ENCODE data around the gene TMEM151B. TPM values are rescaled to one million over a fixed set of nuclear protein-coding genes. Genes with fewer than 3 reads are reported as not detected.

Gene TMEM151B
- total RNA-seq, 4 donors from 2014 or later = 0.39 to 0.98 (median 0.46) TPM

GRCh38 chr6:44352259-44352658, 82.0 kb downstream of the TMEM151B start:
- no peak overlapping the region for H3K27ac ChIP-seq (replicated peaks in 1 of 4)
- H3K4me3 ChIP-seq = no peak overlapping the region
- no peaks in the 10 kb centered on the region for H3K36me3 ChIP-seq
- DNase-seq (ENCODE audit: extremely low spot score) = no peak
- H3K9me3 ChIP-seq = peaks cover 0 to 7% (median 0%) of the 10 kb centered on the region in 4 donors
- intact Hi-C loops (cut with DNase I) = no loop called here
- H3K27me3 ChIP-seq = no peaks in the 10 kb centered on the region
- TF ChIP-seq EP300 (IDR thresholded peaks at IDR 0.05) = no peak
- TF ChIP-seq CTCF (IDR thresholded peaks at IDR 0.05) = no peak
- no peak for TF ChIP-seq POLR2AphosphoS5 (IDR thresholded peaks at IDR 0.05)
- no peak for TF ChIP-seq POLR2A (IDR thresholded peaks at IDR 0.05; ENCODE audit: low read depth)
- WGBS = 89% methylated on average over 4 of the region's 4 CpGs
- H3K4me1 ChIP-seq = no peaks in the 10 kb centered on the region

GRCh38 chr6:44353336-44353735, 83.1 kb downstream of the TMEM151B start:
- H3K4me3 ChIP-seq = no peak overlapping the region
- 71% methylated on average over 2 of the region's 2 CpGs for WGBS
- peaks cover 0 to 7% (median 0%) of the 10 kb centered on the region in 4 donors for H3K9me3 ChIP-seq
- H3K27me3 ChIP-seq = no peaks in the 10 kb centered on the region
- intact Hi-C loops (cut with DNase I) = no loop called here
- no peaks in the 10 kb centered on the region for H3K36me3 ChIP-seq
- no peaks in the 10 kb centered on the region for H3K4me1 ChIP-seq
- no peak for DNase-seq (ENCODE audit: extremely low spot score)
- H3K27ac ChIP-seq (replicated peaks in 1 of 4) = no peak overlapping the region
- TF ChIP-seq EP300 (IDR thresholded peaks at IDR 0.05) (no peak), CTCF (IDR thresholded peaks at IDR 0.05) (no peak), POLR2AphosphoS5 (IDR thresholded peaks at IDR 0.05) (no peak), POLR2A (IDR thresholded peaks at IDR 0.05; ENCODE audit: low read depth) (no peak)

GRCh38 chr6:44355640-44356039, 85.4 kb downstream of the TMEM151B start:
- no peak for DNase-seq (ENCODE audit: extremely low spot score)
- 64% methylated on average over 4 of the region's 4 CpGs for WGBS
- Histone ChIP-seq H3K36me3 (no peaks in the 10 kb centered on the region), H3K27ac (replicated peaks in 1 of 4) (no peak overlapping the region), H3K9me3 (peaks cover 0 to 7% (median 0%) of the 10 kb centered on the region in 4 donors), H3K4me3 (no peak overlapping the region), H3K4me1 (no peaks in the 10 kb centered on the region), H3K27me3 (no peaks in the 10 kb centered on the region)
- TF ChIP-seq EP300 (IDR thresholded peaks at IDR 0.05) (no peak), POLR2A (IDR thresholded peaks at IDR 0.05; ENCODE audit: low read depth) (no peak), POLR2AphosphoS5 (IDR thresholded peaks at IDR 0.05) (no peak), CTCF (IDR thresholded peaks at IDR 0.05) (no peak)
- intact Hi-C loops (cut with DNase I) = no loop called here

GRCh38 chr6:44356487-44356886, 86.2 kb downstream of the TMEM151B start:
- intact Hi-C loops (cut with DNase I) = no loop called here
- no peak overlapping the region for H3K4me3 ChIP-seq
- H3K27ac ChIP-seq (replicated peaks in 1 of 4) = no peak overlapping the region
- no peak for DNase-seq (ENCODE audit: extremely low spot score)
- TF ChIP-seq EP300 (IDR thresholded peaks at IDR 0.05) (no peak), POLR2A (IDR thresholded peaks at IDR 0.05; ENCODE audit: low read depth) (no peak), CTCF (IDR thresholded peaks at IDR 0.05) (no peak), POLR2AphosphoS5 (IDR thresholded peaks at IDR 0.05) (no peak)
- WGBS = 71% methylated on average over 1 of the region's 1 CpG
- peaks cover 0 to 7% (median 0%) of the 10 kb centered on the region in 4 donors for H3K9me3 ChIP-seq
- no peaks in the 10 kb centered on the region for H3K27me3 ChIP-seq
- H3K4me1 ChIP-seq = no peaks in the 10 kb centered on the region
- no peaks in the 10 kb centered on the region for H3K36me3 ChIP-seq

Other genes with a start within 250 kb of the TMEM151B start
- gene MRPL14, start 143.0 kb upstream of the TMEM151B start, total RNA-seq = 10 to 100 TPM; 30.3 to 44.2 (median 41.1) TPM
- 10 to 100 TPM; 18.2 to 31.1 (median 23.3) TPM for gene TMEM63B, start 142.9 kb upstream of the TMEM151B start, total RNA-seq
- under 1 TPM in 3 of 4 donors, not detected in 1; 0.39 to 0.83 (median 0.50) TPM for gene CAPN11, start 111.6 kb upstream of the TMEM151B start, total RNA-seq
- not detected for gene MYMX, start 53.5 kb upstream of the TMEM151B start, total RNA-seq
- gene SLC29A1, start 46.9 kb upstream of the TMEM151B start, total RNA-seq = 100 to 1,000 TPM in 3 of 4 donors, 10 to 100 TPM in 1; 68.9 to 159 (median 138) TPM
- gene HSP90AB1, start 23.3 kb upstream of the TMEM151B start, total RNA-seq = 100 to 1,000 TPM; 356 to 729 (median 499) TPM
- gene SLC35B2, start 12.9 kb upstream of the TMEM151B start, total RNA-seq = 10 to 100 TPM; 22.8 to 37.9 (median 32.6) TPM
- 10 to 100 TPM in 1 of 4 donors, 1 to 10 TPM in 3; 7.0 to 10.4 (median 8.5) TPM for gene NFKBIE, start 4.9 kb upstream of the TMEM151B start, total RNA-seq
- 10 to 100 TPM in 1 of 4 donors, 1 to 10 TPM in 3; 6.6 to 10.2 (median 7.8) TPM for gene AARS2, start 42.9 kb downstream of the TMEM151B start, total RNA-seq
- not detected for gene SPATS1, start 72.2 kb downstream of the TMEM151B start, total RNA-seq
- gene CDC5L, start 117.3 kb downstream of the TMEM151B start, total RNA-seq = 10 to 100 TPM; 18.4 to 25.4 (median 21.9) TPM

All from esophagus muscularis mucosa (tissue), 4 donors.